ENCODE data around the gene SIX3. TPM values are rescaled to one million over a fixed set of nuclear protein-coding genes. Genes with fewer than 3 reads are reported as not detected.

Gene SIX3
- total and polyA plus RNA-seq, 10 donors, result 0.03 TPM; not detected in 9

DNA sequence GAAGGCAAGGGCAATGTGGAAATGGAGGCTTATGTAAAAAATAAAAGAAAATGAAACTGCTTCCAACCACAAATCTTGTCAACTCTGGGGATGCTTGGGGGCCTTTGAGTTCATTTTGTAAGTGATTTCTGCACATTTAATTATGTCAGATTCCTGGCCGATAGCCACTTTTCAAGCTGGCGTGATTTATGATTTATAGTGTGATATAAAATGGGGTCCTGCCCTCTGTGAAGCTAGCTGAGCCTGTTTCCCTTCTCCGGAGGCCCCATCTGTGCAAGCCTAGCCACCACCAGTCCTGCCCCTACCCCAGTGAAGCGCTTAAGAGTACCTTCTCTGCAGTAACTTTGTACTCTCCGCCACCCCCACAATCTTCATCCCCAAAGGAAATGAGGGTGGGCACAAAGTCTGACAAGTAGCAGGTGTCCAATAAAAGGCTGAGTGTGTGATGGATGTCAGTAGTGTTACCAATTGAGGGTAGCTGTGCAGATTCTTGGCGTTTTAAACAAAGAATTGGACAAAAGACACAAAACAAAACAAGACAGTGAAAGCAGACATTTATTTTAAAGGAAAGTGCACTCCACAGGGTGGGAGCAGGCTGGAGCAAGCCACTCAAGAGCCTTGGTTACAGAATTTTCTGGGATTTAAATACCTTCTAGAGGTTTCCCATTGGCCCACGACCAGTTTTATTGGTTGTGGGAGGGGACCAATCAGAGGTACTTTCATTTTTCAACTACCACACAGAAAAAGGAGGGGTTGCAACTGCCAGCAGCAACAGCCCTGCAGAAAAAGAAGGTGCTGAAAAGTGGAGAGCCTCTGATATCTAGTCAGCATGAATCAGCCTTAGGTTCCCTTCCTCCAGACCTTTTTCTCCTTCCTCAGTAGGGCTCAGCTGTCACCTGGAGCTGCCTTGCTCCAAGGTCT, 39.0 kb upstream of the SIX3 start:
- TF ChIP-seq POLR2A (IDR thresholded peaks at IDR 0.05), result no peak
- TF ChIP-seq, protein P1, sequence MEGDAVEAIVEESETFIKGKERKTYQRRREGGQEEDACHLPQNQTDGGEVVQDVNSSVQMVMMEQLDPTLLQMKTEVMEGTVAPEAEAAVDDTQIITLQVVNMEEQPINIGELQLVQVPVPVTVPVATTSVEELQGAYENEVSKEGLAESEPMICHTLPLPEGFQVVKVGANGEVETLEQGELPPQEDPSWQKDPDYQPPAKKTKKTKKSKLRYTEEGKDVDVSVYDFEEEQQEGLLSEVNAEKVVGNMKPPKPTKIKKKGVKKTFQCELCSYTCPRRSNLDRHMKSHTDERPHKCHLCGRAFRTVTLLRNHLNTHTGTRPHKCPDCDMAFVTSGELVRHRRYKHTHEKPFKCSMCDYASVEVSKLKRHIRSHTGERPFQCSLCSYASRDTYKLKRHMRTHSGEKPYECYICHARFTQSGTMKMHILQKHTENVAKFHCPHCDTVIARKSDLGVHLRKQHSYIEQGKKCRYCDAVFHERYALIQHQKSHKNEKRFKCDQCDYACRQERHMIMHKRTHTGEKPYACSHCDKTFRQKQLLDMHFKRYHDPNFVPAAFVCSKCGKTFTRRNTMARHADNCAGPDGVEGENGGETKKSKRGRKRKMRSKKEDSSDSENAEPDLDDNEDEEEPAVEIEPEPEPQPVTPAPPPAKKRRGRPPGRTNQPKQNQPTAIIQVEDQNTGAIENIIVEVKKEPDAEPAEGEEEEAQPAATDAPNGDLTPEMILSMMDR (IDR thresholded peaks at IDR 0.05 in 8 of 11, conservative IDR thresholded peaks at IDR 0.05 in 3 of 11), result no peak
- no peak for TF ChIP-seq POLR2AphosphoS5 (IDR thresholded peaks at IDR 0.05)
- 67 to 75% (median 72%) methylated on average over 7 of the region's 7 CpGs for WGBS, 5 donors
- peak overlapping the region in 2 of 8 donors; percentile 17 to 27 for H3K4me3 ChIP-seq
- DNase-seq, result no peak
- H3K4me1 ChIP-seq, result no peaks in the 10 kb centered on the region
- H3K27me3 ChIP-seq (replicated peaks in 1 of 7), result peaks cover 0 to 57% (median 9%) of the 10 kb centered on the region in 7 donors
- H3K9me3 ChIP-seq, result no peaks in the 10 kb centered on the region
- intact Hi-C loops (cut with DNase I; ENCODE audit: low total_unique reads), result no loop called here
- no peak overlapping the region for H3K27ac ChIP-seq
- H3K36me3 ChIP-seq, result no peaks in the 10 kb centered on the region

DNA sequence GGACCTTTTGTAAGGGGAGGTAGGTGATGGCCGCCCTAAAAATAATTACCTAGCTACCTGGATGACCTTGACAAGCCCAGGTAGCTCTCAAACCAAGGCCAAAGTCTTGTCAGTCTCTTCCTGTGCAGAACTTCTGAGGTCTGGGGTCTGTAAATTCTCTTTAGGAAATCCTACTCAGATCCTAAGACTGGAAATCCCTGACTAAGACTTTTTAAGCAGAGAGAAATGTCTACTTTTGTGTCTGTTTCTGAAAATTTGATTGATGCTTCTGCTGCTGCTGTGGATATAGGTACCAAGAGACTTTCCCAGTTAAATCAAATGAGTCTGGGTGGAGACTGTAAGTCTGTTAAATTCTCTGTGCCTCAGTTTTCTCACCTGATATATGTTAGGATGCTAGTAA, 36.9 kb upstream of the SIX3 start:
- Histone ChIP-seq H3K4me3 (no peak overlapping the region), H3K27me3 (replicated peaks in 1 of 7) (peaks cover 0 to 59% (median 10%) of the 10 kb centered on the region in 7 donors), H3K27ac (no peak overlapping the region), H3K4me1 (no peaks in the 10 kb centered on the region), H3K36me3 (no peaks in the 10 kb centered on the region), H3K9me3 (peaks cover 0 to 9% (median 8%) of the 10 kb centered on the region in 8 donors)
- 74 to 91% (median 79%) methylated on average over 1 of the region's 1 CpG for WGBS, 5 donors
- TF ChIP-seq, protein P1 (IDR thresholded peaks at IDR 0.05 in 8 of 11, conservative IDR thresholded peaks at IDR 0.05 in 3 of 11), result no peak
- no peak for TF ChIP-seq POLR2AphosphoS5 (IDR thresholded peaks at IDR 0.05)
- no peak for TF ChIP-seq POLR2A (IDR thresholded peaks at IDR 0.05)
- intact Hi-C loops (cut with DNase I; ENCODE audit: low total_unique reads), result no loop called here
- DNase-seq, result no peak

DNA sequence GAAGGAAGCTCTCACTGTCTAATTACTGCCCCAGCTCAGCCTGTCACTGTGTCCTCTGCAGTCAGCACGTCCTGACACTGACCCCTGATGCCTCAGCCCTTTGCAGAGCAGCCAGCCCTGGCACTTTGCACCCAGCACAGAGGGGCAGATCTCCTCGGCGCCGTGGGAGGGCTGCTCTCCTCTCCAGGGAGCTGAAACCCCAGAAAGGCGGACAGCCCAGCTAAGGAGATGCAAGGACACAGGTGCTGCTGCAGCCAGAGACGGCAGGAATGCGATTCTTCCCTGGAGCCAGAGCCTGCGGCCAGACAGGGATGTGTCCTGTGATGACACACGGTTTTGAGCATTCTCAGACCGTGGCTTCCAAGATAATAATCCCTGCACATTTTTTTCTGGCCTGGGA, 34.5 kb upstream of the SIX3 start:
- DNase-seq, result no peak
- WGBS, 5 donors, result 59 to 73% (median 69%) methylated on average over 10 of the region's 10 CpGs
- H3K36me3 ChIP-seq, result no peaks in the 10 kb centered on the region
- no peak for TF ChIP-seq POLR2A (IDR thresholded peaks at IDR 0.05)
- TF ChIP-seq POLR2AphosphoS5 (IDR thresholded peaks at IDR 0.05), result no peak
- TF ChIP-seq, protein P1 (IDR thresholded peaks at IDR 0.05 in 8 of 11, conservative IDR thresholded peaks at IDR 0.05 in 3 of 11), result no peak
- H3K27me3 ChIP-seq (replicated peaks in 1 of 7), result peaks cover 0 to 38% (median 10%) of the 10 kb centered on the region in 7 donors
- H3K4me1 ChIP-seq, result no peaks in the 10 kb centered on the region
- H3K9me3 ChIP-seq, result peaks cover 0 to 33% (median 29%) of the 10 kb centered on the region in 8 donors
- intact Hi-C loops (cut with DNase I; ENCODE audit: low total_unique reads), result no loop called here
- H3K27ac ChIP-seq, result no peak overlapping the region
- H3K4me3 ChIP-seq, result no peak overlapping the region

DNA sequence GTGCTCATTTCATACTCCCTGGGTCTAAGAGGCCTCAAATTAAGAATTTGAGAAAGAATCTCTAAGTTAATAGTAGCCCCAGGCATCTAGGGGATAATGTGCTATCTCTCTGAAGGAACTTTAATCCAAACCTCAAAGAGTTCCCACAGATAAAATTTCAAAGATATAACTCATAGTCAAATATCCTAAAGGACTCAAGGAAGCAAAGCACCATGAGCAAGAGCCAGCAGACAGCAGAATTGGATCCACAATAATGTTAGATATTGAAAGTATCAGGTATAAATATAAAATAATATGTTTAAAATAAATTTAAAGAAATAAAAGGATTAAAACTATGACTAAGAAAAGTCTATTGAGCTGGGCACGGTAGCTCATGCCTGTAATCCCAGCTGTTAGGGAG, 31.7 kb upstream of the SIX3 start:
- H3K27me3 ChIP-seq (replicated peaks in 1 of 7), result peaks cover 0 to 35% (median 10%) of the 10 kb centered on the region in 7 donors
- H3K27ac ChIP-seq, result no peak overlapping the region
- intact Hi-C loops (cut with DNase I; ENCODE audit: low total_unique reads), result no loop called here
- H3K4me3 ChIP-seq, result no peak overlapping the region
- no peak for TF ChIP-seq POLR2A (IDR thresholded peaks at IDR 0.05)
- no peak for TF ChIP-seq POLR2AphosphoS5 (IDR thresholded peaks at IDR 0.05)
- TF ChIP-seq, protein P1 (IDR thresholded peaks at IDR 0.05 in 8 of 11, conservative IDR thresholded peaks at IDR 0.05 in 3 of 11), result no peak
- 88 to 96% (median 90%) methylated on average over 1 of the region's 1 CpG for WGBS, 5 donors
- H3K9me3 ChIP-seq, result peaks cover 0 to 36% (median 29%) of the 10 kb centered on the region in 8 donors
- no peak for DNase-seq
- H3K36me3 ChIP-seq, result no peaks in the 10 kb centered on the region
- no peaks in the 10 kb centered on the region for H3K4me1 ChIP-seq

All from spleen (tissue), 11 donors.